Fibroblast of villous mesenchyme (primary cell): ENCODE results near the gene CHRNA3. TPM values are rescaled to one million over a fixed set of nuclear protein-coding genes. Genes with fewer than 3 reads are reported as not detected.

ENCODE experiments used
- DNase-seq: peaks from one replicate; pipeline ENCODE4 v3.0.0-alpha.2; 2010; ENCODE audit warnings: low read depth
- H3K4me3 ChIP-seq: 2 replicates; pipeline ENCODE4 v1.5.1; 2011; ENCODE audit warnings: low read depth, mild to moderate bottlenecking, low read length
- CTCF ChIP-seq: IDR thresholded peaks from 2 replicates; pipeline ENCODE4 v1.5.1; 2012; ENCODE audit warnings: low read depth, mild to moderate bottlenecking, low read length; ENCODE audit not compliant: insufficient read depth
- total RNA-seq: library from RNA; depleted of rRNA; stranded (reverse); fragments of >200 nt; gene quantifications from 2 replicates; pipeline ENCODE4 v1.2.3, GENCODE V29; 2012

The CHRNA3 gene
- total RNA-seq, 1 donor = not detected

- TF ChIP-seq CTCF = no peak
- H3K4me3 ChIP-seq = no peak overlapping the region
- DNase-seq = no peak
Observed at GRCh38 chr15:78574944-78575343, 45.9 kb downstream of the CHRNA3 start.

- DNase-seq = no peak
- no peak for TF ChIP-seq CTCF
Observed at GRCh38 chr15:78573416-78573815, 47.4 kb downstream of the CHRNA3 start.

GRCh38 chr15:78571382-78571781, 49.4 kb downstream of the CHRNA3 start:
- DNase-seq = no peak
- TF ChIP-seq CTCF = no peak
- no peak overlapping the region for H3K4me3 ChIP-seq

More at GRCh38 chr15:78573416-78573815, 47.4 kb downstream of the CHRNA3 start:
- no peak overlapping the region for H3K4me3 ChIP-seq

- TF ChIP-seq CTCF = no peak
- DNase-seq = no peak
Observed at GRCh38 chr15:78570710-78571109, 50.1 kb downstream of the CHRNA3 start.

GRCh38 chr15:78567531-78567930, 53.3 kb downstream of the CHRNA3 start:
- H3K4me3 ChIP-seq = no peak overlapping the region
- DNase-seq = no peak
- TF ChIP-seq CTCF = no peak

More at GRCh38 chr15:78570710-78571109, 50.1 kb downstream of the CHRNA3 start:
- no peak overlapping the region for H3K4me3 ChIP-seq

GRCh38 chr15:78565951-78566774, 54.6 kb downstream of the CHRNA3 start:
- DNase-seq = peak; percentile 8
- peak overlapping the region; percentile 68 for H3K4me3 ChIP-seq
- TF ChIP-seq CTCF = peak; percentile 10
